Middle frontal gyrus (tissue), 1 donor: ENCODE measurements around the gene PARD3.
"Not testable (repeated sequence)": the region's sequence is repeated elsewhere in the genome, so short reads cannot be mapped to it uniquely, and the experiment has no call there.

Experiments used
- DNase-seq: peaks from one replicate; pipeline ENCODE4 v3.0.0-alpha.2; 2015; ENCODE audit warnings: low spot score; ENCODE audit errors: extremely low spot score

The PARD3 gene

DNA sequence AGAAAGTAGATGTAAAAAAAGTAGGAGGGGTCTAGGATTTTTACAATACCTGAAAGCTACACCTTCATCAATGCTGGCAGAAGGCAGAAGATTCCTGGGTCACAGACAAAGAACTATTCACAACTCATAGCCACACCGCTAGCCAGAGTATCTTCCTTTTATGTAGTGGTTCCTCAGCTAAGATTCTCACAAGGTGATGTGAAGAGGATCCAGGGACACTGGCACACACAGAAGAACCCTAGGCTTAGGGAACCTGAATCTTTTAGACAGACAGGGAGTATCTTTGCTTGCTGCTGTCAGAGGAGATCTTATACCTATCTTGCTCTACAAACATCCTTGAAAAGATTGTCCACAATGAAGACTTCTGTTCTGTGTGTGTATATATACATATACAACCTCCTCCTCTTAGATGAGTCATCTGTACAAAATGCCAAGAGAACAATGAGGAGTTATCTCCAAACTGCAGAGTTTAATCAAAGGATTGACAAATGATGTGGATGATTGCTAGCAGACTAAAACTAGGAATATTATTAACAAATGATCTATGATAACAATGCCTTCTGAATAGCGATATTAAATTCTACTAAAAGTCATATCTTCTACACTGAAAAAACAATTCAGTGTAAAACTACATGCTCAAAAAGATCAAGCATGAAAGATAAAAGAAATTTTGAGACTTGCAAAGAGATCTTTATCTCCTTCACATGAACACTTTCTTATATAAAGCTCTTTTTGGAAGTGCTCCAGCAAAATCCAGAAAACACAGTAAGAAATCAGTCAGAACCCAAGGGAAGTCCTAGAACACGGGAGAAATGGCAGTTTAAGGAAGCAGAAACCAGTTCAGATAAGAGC is 409.3 kb downstream of the PARD3 start:
- no peak for DNase-seq

DNA sequence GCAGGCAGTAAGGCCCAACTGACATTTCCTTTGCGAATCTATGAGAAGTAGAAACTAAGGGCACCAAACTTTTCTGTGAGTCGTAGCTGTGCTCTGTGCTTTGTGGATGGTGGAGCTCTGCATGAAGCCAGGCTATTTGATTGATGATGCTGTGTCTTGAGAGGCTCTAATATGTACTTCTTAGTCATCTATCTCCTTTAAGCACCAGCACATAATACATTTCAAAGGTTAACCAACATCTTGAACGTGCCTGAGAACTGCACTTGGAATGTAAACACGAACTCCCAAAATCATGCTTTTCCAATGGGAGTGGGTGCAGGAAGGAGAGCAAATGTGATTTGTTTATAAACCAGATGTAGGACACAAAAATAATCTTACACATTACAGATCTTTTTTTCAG is 411.6 kb downstream of the PARD3 start:
- no peak for DNase-seq

DNA sequence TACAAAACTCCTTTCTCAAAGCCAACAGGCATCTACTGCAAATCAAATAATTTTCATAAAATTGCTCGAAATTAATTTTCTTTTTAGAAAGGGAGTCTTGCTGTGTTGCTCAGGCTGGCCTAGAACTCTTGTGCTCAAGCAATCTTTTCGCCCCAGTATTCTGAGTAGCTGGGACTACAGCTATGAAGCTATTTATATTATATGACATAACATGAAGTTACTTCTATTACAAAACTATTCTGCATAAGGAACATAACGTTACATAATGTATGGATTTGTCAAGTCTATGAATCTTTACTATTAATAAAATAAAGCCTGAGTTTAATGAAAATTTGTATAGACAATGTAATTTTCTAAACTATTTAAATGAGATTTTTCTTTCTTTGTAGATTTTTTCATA is 415.0 kb downstream of the PARD3 start:
- no peak for DNase-seq

DNA sequence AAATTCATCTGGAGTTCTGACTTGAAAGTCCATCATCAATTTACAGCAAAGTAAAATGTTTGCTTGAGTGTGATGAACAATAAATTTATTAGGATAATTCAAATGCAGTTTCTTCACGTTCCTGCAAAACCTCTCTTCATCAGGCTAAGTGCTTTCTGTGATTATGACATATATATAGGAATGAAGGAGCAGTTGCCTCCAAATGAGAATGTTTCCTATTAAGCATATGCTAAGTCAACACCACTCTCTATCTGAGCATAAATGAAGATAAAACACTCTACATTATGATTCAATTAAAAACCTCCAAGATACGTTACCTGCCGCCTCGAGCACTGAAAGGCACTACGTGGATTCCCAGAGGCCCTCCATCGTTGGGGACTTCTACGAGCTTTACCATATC is 416.1 kb downstream of the PARD3 start:
- DNase-seq = no peak

DNA sequence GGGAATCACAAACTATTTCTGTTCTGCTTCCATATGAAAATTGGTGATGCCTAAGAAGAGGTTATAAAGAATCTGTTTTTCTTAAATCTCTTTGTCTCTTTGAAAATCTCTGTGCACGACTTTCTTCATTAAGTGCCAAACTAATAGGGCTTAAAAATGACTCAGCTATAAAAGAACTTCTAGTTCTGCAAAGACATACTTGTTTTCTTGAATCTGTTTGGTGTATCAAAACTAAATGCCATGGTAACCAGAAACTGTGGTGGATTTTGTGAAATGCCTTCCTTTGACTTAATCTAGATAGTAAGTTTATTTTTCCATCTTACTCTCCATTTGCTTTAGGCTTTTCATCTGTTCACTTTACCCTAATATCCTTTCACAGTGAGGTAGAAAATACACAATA is 417.8 kb downstream of the PARD3 start:
- DNase-seq = no peak

DNA sequence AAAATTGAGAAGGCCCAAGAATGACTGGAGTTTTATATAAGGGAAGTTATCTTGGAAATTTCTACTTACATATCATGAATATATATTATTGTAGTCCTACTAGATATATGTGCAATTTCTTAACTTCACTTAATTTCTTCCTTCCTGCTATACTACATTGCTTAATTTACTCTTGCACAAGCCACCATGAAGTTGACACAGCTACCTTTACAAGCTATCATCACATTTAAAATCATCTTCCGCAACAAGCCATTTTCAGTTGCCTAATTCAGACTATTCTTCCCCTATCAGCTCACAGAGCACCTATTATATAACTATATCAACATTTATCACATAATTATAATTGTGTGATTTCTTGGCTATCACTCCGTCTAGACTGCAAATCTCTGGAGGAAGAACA is 418.4 kb downstream of the PARD3 start:
- no peak for DNase-seq

DNA sequence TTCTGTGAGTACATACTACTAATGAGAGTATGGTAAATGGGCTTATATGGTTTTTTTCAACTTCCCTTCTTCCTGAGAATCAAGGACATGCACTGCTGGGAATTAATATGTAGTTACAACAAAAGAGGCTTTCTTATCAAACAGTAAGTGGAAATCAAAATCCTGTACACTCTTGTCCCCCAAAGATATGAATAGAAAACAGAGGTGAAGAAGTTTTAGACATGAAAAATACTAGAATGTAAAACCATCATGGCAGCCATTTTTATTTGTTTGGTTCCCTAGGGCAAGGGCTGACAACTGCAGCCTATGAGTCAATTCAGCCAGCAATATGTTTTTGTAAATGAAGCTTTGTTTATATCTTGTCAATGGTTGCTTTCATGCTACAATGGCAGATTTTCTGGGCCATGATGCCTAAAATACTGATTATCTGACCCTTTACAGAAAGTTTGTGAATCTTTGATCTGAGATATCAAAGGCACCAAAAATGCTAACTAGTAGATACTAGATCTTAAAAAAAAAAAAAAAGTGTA is 422.4 kb downstream of the PARD3 start:
- no peak for DNase-seq

DNA sequence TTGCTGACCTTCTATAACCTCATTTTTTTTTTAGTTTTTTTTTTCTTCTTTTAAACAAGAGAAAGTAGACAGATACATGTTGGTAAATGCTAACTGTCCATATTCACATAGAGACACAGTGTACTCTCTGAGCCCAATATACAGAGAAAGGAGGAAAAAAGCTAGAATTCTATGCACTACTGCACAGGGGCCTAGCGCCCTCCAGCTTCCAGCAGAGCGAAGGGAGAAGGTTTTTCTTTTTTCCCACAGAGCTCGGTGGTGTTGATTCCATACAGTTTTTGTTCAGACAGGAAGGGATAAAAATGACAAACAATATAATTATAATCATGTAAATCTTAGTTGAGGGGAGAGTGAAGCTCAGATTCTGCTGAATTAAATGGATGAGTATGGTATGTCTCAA is 423.9 kb downstream of the PARD3 start:
- not testable (repeated sequence) for DNase-seq

DNA sequence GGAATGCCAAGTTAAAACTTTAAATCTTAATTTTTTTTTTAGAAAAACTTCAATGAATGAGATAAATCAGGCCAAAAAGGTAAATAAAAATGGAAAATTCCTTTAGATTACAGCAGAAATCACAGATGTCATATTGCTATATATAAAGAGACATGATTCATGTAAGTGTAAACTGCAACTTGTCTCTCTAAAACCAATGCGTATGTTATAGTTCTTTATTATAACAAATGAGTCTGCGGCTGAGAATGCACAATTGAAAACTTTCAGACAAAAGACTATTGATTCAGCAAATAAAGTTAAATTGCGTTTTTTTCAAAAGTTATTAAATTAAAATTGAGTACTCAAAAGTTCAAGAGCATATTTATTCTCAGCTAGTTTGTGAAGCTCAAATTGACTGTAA is 425.3 kb downstream of the PARD3 start:
- DNase-seq = no peak

DNA sequence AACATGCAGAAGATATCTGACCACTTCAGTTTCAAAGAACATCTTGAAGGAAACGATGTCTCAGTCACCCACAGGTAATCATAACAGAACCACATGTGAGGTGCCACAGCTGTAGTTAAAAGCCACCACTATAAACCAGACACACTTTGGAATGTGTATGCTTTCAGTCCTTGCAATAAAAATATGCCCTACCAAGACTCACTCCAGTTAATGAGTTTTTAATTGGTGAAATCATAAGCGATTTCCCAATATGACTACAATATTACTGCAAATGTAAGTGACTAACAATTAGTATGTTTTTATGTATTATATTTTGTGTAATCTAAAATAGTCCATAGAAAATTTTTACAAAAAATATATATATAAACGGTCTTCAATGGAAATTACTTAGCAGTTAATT is 428.2 kb downstream of the PARD3 start:
- DNase-seq = no peak

DNA sequence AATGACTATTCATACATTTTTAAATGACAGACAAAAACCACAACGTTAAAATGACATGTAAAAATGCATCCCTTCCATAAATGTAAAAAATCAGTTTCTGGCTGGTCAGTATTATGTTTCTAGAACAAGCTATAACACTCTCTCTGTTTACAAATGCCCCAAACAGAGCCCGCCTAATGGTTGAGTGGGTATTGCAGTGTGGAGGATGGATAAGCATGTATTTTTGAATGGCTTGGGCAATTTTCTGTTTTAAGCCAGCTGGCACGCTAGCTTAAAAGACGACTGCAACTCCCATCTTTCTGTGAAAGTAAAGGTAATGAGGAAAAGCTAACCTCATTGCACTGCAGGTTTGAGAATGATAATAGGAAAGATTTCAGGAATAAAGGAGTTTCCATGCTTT is 430.7 kb downstream of the PARD3 start:
- DNase-seq = no peak

DNA sequence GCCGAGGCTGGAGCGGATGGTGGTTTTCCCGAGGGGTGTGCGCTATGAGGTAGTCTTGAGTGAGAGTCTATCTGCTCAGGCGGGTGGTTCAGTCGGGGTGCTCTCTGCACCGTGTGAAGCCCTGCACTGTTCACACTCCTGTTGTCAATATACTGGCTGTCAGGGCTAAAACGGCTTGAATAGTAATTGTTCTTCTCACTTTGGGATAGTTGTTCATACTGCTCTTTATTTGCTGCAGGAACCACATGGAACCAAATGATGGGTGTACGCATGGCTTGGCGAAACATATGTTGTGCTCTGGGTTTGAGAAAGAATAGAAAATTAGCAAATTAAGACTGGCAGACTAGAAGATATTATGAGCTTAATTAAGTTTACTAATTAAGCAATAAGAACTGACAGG is 432.5 kb downstream of the PARD3 start:
- no peak for DNase-seq

DNA sequence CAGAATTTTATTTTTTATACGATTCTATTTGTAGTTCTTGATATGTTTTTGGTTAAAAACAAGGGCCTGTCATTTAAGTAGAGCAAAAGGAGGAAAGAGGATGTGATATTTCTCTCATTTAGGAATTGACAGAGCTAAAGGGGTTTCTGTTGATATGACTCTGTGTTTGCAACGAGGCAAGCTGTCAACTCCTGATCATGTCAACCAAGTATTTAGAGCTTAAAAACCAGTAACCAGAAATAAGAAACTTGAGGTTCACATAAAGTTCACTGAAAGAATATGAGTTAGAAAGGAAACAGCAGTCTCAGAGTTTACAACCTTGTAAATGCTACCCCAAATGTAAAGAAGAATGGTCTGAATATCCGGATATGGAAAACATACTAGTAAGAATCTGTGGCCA is 434.2 kb downstream of the PARD3 start:
- DNase-seq = no peak

DNA sequence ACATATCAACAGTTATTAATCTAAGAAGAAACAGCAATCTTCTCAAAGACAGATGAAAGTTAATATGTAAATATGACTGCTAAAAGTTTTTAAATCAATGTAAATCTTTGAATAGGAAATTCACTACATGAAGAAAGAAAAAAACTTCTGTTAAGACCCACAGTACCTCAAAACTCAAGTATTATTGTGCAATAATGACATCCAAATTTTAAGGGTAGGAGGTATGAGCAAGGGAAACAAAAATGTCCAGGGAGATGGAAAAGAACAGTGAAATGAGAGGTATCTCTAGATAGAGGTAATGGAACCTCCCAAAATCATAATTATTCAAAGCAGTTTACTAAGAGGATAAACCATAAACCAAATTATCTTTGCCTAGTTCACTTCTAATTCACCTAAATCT is 436.8 kb downstream of the PARD3 start:
- no peak for DNase-seq

DNA sequence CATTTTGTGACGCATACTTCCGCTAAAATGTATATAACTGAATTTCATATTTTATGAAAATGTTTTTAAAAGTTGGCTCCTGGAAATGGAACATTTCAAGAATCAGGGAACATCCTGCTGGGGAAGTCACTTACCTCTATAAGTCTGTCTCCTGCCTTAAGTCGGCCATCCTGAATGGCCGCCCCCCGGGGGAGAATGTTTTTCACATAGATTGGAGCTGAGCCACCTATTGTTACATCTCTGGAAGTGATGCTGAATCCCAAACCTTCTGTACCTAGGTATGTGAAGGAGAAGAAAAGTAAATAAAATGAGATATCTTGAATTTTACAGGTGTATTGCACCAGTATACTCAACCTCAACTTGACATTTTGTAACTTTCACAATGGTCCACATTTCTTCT is 437.3 kb downstream of the PARD3 start:
- no peak for DNase-seq

DNA sequence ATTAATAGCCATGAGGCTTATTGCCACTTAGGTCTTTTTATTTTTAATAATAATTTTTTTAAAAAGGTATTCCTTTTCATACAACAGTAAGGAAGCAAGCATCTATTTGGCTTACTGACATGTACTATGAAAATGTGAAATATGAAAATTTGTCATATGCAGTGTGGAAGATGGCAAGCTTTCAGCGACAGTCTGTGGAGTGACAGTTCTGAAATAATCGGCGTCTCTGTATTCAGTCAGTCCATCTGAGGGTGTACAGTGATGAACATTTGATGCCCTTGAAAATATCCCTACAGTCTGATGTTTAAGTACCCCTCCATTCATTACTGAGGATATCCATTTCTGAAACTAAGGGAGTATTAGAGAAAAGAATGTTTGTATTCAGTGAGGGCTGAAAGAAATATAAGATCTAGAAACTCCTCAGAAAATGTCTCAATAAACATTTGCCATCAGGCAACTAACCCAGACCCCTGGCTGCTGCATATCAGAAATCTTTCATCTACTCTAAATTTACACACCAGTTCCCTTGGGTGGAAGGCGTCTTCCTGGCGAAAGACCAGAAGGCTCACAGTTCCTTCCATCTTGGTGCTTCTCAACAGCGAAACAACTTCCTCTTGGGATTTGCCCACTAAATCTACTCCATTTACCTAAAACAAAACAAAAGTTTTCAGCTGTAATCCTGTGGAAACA is 440.6 kb downstream of the PARD3 start:
- no peak for DNase-seq

DNA sequence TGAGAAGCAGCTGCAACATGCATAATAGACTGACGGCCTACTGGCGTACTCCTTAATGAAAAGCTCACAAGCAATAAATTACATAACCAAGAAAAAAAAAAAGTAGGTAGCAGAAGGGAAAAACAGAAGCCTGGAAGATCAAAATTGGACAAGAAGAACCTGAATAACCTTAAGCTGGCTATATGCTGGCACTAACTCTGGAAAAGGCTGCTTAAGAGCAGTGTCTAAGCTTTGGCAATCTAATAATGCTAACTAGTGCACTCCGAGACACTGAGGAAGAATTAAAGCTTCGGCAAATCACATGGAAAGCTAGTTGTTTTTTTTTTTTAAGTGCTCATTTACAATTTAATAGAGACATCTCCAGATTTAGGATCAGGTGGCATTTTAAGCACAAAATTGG is 441.9 kb downstream of the PARD3 start:
- no peak for DNase-seq

DNA sequence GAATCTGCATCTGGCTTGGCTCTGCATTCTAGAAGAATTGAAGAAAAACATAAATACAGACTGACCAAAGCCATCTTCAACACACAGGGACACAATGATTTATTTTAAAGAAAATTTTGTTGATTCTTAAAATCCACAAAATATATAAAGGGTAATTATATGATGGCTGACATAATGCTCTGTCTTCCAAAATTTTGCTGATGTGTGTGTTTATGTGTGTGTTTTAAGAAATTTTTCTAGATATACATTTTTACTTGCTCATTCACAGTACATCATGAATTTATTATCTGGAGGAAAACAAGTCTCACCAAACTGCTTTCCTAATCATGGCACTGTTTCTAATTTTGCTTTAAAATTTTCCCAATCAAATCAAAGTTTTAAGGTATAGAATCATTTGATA is 442.6 kb downstream of the PARD3 start:
- no peak for DNase-seq

DNA sequence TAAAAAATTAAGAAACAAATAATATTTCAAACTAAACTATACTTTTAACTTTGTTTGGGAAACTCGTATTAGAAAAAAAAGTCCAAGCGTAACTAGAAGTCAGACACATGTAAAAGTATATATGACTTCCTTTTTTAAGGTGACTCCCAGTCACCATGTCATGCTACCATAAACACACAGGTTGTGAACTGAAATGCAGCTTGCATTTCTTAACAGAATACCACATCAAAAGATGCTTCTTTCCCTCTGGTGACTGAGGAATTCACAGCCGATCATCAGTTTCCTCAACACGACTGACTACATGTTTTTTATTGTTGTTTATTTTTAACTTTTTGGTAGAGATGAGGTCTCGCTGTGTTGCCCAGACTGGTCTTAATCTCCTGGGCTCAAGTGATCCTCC is 445.0 kb downstream of the PARD3 start:
- DNase-seq = no peak

DNA sequence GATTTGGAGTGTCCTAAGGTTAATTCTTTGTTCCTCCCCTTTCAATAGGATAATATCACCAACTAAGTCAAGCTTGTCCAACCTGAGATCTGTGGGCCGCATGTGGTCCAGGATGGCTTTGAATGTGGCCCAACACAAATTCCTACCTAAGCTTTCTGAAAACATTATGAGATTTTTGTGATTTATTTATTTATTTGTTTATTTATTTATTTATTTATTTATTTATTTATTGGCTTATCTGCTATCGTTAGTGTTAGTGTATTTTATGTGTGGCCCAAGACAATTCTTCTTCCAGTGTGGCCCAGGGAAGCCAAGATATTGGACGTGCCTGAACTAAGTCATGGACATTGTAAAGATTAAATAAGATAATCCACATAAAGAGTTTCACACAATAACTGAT is 446.0 kb downstream of the PARD3 start:
- no peak for DNase-seq

DNA sequence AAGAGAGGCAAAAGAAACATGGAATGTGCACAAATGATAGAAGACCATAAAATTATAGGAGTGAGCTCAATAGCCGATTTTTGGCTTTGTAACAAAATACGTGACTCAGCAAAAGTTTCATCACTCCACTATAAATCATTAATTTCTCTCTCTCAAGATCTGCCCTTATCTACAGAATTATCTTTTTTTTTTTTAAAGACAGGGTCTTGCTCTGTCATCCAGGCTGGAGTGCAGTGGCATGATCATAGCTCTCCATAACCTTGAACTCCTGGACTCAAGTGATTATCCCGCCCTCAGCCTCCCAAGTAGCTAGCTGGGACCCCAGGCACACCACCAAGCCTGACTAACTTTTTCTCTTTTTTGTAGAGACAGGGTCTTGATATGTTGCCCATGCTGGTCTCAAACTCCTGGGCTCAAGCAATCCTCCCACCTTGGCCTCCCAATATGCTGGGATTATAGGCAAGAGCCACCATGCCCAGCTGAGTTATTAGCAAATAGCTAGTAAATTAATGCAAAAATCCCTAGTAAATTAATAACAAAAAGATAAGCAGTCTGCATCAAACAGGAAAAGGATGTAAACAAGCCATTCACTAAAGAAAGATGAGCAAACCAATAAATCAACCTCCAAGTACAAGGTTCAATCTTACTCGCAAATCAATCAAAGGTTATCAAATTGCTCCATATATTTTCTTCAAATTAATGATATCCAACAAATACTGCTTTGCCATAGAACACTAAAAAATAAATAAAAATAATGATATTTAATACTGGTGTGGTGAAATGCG is 450.7 kb downstream of the PARD3 start:
- DNase-seq = no peak

DNA sequence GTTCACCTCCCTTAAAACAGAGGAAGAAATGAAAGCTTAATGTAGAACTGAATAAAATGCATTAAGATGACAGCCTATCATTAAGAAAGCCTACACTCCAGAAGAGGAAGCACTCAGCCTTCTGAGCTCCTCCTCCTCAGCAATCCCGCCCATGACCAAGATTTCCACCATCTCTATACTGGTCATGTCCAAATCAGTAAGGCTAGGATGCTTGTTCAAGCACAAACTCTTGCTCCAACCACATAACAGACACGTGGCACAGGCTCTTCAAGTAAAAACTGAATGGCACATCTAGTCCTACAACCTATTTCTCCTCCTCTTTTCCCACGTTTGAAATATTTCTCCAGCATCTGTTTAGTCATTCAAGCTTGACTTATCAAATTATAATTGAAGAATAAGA is 454.1 kb downstream of the PARD3 start:
- no peak for DNase-seq
